GM04504 (cell line): ENCODE data around the gene TP53I13.

Experiments used
- DNase-seq: peaks from one replicate; pipeline ENCODE4 v3.0.0-alpha.2; 2012; ENCODE audit warnings: low read depth

Gene TP53I13

DNA sequence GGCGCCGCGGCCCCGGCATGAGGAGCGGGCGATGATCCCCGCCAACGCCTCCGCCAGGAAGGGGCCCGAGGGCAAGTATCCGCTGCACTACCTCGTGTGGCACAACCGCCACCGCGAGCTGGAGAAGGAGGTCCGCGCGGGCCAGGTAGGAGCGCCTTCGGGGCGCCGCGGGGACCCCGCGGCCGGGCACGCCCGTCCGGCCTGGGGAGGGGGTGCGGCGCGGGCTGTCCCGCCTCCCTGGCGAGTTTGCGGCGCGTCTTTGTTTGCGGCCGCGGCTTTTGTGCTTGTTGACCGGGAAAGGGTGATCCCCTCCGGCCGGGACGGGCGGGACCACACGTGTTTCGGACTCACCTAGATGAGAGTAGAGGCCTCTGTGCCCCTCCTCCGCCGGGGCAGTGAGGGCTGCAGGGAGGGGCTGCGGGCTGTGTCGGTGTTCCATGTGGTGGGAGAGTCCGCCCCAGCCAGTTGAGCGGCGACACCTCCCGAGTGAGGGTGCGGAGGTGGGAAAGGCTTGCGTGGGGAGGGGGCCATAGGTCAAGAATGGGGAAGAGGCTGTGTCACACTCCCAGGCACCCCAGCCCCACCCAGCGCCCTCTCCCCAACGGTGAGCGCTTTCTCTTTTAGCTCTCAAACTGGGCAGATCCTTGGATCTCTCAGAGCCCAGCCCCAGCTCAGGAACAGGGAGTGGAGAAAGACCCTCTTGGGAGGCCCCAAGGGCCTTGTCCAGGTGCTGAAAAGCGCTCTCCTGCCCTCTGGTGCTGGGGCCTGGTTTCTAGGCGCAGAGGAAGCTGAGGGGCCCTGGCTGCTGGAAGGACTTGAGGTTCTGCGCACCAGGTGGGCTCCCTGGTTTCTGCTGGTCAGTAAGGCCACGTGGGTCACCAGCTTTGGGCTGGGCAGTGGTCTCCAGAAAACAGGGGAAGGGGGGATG is 25.4 kb downstream of the TP53I13 start:
- no peak for DNase-seq

DNA sequence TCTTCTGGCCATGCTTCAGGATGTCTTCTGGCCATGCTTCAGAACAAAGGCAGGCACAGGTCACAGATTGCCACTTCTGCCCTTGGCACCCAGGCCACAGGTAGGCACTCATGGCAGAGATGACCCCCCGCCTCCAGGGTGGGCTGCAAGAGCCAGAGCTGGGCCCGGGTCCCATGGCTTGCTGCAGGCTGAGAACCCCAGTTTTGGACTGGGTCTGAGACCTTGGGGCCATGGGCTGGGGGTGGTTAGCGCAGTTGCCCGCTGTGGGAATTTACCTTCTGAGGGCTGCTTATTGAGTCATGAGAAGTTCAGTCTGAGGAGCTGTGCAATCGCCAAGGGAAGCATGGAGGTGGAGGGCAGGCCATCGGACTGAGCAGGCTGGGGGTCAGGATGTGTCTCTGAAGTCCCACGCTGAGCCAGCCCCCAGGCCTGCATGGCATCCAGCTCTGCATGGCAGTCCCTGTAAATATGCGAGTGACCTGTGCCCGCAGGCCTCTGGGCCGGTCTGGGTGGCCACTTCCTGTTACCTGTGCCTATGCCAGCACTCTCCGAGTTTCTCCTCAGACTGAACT is 26.1 kb downstream of the TP53I13 start:
- no peak for DNase-seq

DNA sequence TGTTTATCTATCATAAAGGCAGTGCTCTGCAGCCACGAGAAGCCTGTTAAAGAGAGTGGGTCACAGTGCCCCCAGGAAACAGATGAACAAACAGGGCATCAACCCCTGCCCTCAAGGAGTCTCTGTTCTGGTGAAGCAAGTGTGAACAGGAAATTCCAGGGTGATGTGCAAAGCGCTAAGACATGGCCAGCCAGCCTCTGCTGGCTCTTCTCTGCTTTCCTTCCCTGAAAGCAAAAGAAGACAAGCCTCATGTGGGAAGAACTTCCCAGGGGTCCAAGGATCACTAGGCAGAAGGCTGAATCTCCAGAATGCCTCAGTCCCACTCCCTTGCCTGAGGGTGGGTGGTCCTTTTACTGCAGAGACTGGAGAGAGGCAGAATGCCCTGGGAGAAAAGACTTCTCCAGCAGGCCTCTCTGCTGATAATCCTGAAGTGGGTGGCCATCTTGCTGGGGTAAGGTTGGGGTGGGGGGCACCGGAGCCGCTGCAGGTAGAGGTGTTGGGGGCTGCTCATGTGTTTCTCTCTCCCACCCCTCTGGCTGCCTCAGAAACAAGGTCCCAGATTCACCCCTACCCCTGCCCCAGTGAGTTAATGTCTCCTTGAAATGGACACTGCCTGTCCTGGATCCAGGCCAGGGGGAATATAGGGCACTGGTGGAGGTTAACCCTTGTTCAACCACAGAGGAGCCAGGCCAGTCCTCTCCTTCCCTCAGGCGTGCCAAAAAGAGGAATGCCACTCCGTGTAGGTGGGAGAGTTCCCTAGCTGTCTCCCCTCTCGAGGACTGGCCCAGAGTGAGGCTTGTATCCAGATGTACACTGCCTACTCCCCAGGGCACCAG is 26.8 kb downstream of the TP53I13 start:
- DNase-seq = no peak

DNA sequence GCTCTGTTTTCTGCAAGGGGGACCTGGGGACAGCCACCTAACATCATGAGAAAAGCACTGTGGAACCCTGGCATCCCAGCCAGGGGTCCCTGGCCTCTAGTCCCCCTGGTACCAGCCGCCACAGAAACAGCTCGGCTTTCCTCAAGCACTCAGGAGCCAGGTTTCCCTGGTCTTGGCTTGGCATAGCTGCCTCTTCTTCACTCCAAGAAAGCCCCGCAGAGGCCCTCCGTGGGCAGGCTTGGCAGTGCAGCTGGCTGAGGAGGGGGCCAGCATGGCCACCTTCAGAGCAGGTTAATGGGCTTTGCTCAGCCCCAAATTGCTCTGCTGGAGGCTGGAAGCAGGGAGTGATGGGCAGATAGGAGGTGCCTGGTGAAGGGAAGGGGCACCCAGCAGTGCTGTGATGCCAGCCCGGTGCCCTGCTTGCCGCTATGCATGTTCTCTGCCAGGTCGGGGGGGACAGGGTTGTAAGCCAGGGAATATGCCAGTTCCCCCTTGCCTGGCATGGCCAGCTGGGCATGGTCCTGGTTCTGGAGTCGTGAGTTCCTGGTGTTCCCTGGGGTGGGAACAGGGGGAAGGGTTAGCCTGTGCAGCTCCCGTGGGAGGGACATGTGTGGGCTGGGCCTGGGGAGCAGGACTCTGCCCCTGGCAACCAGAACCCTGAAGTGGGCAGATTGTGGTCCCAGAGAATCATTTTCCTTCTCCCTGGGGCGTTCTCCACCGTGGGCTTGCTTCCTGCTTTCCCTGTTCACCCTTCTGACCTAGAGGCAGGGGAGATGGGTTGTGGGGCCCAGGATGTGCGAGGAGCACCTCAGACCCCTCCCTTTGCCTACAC is 27.7 kb downstream of the TP53I13 start:
- no peak for DNase-seq

DNA sequence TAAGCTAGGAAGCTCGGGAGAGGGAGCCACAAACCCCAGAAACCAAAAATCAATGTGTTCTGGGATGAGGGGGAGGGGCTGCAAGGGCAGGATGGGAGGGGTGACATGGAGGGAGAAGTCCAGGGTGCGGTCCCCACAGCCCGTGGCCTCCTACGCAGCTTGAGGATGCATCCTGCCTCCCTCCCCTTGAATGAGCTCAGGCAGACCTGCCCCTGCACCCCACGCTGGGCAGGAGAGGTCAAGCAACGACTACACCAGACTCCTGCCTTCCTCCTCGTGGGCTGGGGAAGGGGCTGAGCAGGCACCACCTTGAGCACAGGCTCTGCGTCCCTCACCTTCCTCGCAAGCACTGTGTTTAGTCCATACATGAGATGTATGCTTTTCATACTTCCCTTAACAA is 28.3 kb downstream of the TP53I13 start:
- no peak for DNase-seq

DNA sequence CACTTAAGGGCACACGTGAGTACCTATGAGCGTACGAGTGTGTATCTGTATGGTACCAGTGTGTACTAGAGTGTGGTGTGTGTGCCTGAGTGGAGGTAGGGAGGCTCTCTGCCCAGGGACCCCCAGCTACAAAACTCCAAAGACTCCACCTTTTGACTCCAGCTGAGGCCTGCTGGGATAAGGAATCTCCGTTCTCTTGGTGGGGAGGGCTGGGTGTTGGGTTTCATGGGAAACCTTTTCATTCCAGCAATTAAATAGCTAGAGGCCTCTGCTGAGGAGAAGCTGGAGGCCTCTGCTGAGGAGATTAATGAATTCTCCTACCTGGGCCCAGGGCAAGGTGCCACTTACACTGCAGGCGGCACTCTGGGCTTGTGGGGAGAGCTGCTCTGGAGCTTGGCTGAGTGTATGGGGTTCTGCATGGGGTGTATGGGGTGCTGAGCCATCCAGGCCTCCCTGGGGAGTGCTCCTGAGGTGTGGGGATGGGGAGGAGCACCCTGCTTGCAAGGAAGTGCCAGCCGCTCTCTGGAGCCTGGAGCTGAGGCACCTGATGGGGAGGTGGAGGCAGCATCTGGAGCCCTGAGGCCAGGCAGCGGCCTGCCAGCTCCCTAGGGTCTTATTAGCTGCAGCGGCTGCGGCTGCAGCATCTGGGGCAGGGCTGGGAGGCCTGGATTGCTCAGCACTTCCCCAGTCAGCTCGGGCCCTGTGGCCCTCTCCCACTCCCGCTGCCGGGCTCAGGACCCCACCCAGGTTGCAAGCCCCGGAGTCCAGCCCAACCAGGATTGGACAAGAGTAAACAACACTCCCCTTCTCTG is 29.1 kb downstream of the TP53I13 start:
- no peak for DNase-seq

DNA sequence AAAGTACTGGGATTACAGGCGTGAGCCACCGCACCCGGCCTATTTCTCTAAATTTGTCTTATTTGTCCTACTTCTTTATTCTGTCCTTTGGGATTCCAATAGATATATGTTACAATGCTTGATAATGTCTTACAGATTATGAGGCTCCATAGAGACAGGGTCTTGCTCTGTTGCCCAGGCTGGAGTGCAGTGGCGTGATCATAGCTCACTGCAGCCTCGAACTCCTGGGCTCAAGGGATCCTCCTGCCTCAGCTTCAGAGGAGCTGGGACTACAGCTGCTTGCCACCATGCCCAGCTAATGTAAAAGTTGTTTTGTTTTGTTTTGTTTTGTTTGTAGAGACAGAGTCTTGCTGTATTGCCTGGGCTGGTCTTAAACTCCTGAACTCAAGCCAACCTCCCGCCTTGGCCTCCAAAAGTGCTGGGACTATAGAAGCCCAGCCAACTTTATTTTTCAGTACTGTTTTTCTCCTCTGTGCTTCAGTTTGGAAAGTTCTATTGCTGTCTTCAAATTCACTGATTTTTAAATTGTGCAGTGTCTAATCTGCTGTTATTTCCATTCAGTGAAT is 34.7 kb downstream of the TP53I13 start:
- no peak for DNase-seq

DNA sequence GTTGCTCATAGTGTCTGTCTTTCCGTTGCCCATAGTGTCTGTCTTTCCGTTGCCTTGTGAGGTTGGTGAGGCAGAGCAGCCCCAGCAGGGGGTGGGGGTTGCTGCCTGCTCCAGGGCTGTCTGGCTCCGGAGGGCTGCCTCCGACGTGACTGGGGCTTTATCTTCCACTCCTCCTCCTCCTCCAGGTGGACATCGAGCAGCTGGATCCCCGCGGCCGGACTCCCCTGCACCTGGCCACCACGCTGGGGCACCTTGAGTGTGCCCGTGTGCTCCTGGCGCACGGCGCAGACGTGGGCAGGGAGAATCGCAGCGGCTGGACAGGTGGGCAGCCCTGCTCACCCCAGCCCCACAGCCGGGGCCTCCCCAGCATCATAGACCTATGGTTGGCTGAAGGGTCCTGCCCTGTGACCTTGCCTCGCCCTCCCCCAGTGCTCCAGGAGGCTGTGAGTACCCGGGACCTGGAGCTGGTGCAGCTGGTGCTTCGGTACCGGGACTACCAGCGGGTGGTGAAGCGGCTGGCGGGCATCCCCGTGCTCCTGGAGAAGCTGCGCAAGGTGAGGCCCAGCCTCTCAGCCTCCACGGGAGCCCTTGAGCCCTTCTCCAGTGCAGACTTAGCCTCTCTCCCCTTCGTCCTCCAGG is 39.2 kb downstream of the TP53I13 start:
- DNase-seq = no peak

DNA sequence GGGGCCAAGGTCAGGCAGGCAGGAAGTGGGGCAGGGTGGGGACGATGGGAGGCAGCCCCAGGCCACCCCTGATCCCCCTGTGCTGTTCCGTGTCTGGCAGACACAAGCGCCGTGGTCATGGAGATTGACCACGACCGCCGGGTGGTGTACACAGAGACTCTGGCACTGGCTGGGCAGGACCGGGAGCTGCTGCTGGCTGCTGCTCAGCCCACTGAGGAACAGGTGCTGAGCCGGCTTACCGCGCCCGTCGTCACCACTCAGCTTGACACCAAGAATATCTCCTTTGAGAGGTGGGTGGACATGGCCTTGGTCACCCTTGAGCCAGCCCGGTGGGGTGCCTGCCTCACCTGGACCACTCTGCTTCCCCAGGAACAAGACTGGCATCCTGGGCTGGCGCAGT is 40.5 kb downstream of the TP53I13 start:
- DNase-seq = no peak

DNA sequence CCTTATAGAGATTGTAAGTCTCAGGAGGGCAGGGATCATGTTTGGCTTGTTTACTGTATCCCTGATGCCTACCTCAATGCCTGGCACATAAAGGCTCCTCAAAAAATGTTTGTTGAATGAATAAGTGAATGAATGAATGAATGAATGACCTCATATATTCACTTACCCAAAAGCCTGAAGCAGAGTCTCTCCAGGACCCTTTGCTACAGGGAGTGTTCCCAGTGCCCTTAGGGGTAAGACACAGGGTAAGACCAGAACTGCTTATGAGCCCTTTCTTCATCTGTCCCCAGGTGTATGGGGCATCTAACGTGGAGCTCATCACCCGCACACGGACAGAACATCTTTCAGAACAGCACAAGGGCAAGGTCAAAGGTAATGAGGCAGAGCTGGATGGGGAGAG is 41.9 kb downstream of the TP53I13 start:
- no peak for DNase-seq

DNA sequence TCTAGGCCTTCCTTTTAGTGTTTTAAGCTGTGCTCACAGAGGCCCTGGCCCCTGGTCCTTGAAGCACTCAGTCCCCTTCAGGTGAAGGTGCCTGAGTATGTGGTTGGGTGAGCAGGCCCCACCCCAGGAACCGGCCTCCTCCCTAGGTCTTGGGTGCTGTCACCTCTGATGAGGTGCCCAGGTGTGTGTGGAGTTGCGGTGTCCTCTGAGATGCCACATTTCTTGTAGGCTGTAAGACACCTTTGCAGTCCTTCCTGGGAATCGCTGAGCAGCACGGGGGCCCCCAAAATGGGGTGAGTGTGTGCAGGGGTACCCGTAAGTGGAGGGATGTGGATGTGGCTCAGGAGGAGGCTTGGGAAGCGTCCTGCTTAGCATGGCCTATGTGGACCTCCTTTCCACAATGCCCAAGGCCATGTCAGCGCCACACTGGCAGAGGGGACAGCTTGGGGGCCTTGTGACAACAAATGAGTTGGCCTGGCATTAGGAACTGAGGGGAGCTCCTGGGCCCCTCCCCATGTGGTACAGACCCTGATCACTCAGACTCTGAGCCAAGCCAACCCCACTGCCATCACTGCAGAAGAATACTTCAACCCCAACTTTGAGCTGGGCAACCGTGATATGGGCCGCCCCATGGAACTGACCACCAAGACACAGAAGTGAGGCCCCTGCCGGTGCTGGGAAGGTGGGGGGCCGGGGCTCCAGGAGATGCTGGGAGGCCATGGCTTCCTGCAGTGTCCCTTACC is 43.0 kb downstream of the TP53I13 start:
- DNase-seq = no peak

DNA sequence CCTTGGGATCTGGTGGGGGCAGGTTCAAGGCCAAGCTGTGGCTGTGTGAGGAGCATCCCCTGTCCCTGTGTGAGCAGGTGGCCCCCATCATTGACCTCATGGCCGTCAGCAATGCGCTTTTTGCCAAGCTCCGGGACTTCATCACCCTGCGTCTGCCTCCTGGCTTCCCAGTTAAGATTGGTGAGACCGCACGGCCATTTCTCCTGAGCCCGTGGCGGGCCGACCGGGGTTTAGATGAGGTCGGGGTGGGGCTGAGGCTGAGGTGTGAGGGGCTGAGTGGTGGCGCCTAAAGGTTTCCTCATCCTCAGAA is 43.5 kb downstream of the TP53I13 start:
- DNase-seq = no peak

DNA sequence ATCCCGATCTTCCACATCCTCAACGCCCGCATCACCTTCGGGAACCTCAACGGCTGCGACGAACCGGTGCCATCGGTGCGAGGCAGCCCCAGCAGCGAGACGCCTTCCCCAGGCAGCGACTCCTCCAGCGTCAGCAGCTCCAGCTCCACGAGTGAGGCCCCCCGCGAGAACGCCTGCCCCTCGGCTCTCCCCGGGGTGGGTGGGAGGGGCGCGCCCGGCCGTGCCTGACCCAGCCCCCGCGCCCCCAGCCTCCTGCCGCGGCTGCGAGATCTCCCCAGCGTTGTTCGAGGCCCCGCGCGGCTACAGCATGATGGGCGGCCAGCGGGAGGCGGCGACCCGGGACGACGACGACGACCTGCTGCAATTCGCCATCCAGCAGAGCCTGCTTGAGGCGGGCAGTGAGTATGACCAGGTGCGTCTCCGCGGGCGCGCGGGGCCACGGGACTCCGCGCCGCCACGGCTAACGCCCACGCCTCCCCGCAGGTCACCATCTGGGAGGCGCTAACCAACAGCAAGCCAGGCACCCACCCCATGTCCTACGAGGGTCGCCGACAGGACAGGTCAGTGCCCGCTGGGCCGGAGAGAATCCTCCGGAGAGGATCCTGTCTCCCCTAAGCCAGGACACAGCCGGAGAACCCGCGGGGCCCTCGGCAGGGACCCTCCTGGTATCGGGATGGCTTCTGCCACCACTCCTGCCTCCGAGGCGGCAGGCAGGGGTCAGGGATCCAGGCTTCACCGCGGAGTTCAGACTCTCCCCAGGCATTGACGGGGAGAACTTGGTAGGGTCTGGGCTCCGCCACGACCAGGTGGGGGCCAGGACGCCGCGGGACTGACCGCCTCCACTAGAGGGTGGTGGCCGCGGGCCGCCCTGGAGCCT is 44.1 kb downstream of the TP53I13 start:
- DNase-seq = no peak

DNA sequence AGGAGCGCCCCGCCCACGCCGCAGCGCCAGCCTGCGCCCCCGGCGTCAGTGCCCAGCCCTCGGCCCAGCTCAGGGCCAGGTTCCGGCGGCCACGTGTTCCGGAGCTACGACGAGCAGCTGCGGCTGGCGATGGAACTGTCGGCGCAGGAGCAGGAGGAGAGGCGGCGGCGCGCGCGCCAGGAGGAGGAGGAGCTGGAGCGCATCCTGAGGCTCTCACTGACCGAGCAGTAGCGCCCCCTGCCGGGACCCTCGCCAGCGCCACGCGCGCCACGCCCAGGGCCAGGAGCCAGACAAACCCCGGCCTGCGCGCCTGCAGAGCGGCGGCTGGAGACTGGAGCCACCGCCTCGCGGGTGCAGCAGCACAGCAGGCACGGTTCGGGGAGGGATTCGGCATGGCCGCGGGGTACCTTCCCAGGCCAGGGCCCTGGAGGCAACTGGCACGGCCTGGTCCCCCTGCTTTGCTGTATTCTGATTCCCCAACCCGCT is 44.9 kb downstream of the TP53I13 start:
- peak; percentile 56 for DNase-seq

DNA sequence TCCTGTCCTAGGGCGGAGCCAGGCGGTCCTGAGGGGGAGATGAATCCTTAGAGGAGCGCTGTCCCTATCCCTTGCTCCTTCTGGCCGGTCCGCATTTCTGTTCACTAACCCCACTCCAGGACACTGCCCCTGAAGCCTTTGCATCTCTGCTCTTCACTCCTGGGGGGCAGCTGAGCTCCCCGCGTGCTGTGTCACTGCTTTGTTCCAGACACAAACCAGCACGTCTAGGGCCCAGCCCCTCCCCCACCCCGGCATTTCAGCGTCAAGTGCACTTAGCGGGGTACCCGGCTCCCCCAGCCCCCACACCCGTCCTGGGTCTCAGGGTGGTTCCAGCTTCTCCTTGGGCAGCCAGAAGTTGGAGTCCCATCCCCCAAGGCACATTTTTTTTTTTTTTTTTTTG is 45.4 kb downstream of the TP53I13 start:
- no peak for DNase-seq

DNA sequence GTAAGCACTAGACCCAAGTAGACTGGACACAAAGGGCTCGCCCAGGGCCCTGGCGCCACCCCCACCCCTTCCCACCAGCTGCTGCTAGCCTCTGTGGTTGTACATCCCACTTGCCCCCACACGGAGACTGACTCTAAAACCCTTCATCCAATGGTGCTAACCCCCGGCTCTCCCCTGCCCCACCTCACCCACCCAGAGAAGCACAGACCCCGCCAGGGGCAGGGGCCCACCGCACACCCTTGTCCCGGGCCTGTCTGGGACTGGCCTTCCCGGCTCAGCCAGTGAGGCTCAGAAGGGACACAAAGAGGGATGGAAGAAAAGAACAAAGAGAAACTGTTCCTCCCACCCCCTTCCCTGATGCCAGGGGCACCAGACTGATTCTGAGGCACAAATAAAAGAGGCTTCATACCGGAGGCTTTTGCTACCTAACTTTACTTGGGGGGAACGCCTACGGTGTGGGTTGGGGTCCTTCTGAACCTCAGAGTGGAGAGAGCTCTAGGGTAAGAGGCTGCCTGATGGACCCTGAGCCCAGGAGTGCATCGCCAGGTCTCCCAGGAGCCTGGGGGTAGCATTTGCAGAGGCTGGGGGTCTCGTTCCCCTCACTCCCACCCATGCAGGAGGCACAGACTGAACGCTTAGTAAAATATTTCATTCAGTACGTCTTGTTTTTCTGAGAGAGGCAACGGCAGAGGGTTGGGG is 46.0 kb downstream of the TP53I13 start:
- DNase-seq = no peak

DNA sequence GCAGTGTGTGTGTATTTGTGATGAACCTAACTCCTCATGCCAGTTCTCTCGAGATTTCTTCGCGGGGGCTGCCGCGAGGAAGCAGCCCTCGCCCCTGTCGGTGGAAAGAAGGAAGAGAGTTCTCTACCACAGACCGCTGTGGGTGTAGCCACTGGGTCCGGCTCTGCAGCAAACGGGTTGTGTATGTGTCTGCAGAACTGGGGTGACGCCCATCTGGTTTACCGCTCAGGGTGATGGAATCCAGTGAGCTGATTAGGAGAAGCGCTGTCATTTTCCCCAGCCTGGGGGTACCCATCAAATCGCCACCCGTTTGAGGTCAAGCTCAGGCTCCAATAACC is 46.5 kb downstream of the TP53I13 start:
- no peak for DNase-seq
